ENCODE measurements around the gene C3.
"Not testable (repeated sequence)": the region's sequence is repeated elsewhere in the genome, so short reads cannot be mapped to it uniquely, and the experiment has no call there.

C3 gene

GRCh38 chr19:6712231-6712630 lies 8.2 kb downstream of the C3 start:
- DNase-seq (ENCODE audit: low read depth in 2 of 2) = no peak
- H3K4me3 ChIP-seq (replicated peaks in 1 of 2; ENCODE audit: low read depth in 2 of 2, low read length in 2 of 2) = no peak overlapping the region
- TF ChIP-seq CTCF (IDR thresholded peaks at IDR 0.05; ENCODE audit: low read depth, low read length) = no peak

- DNase-seq (ENCODE audit: low read depth in 2 of 2) = no peak
- TF ChIP-seq CTCF (IDR thresholded peaks at IDR 0.05; ENCODE audit: low read depth, low read length) = no peak
- H3K4me3 ChIP-seq (replicated peaks in 1 of 2; ENCODE audit: low read depth in 2 of 2, low read length in 2 of 2) = no peak overlapping the region
Observed at GRCh38 chr19:6711605-6712004, 8.8 kb downstream of the C3 start.

- no peak for TF ChIP-seq CTCF (IDR thresholded peaks at IDR 0.05; ENCODE audit: low read depth, low read length)
- DNase-seq (ENCODE audit: low read depth in 2 of 2) = no peak
Observed at GRCh38 chr19:6711078-6711361, 9.4 kb downstream of the C3 start.

GRCh38 chr19:6710273-6711077 lies 10.0 kb downstream of the C3 start:
- no peak overlapping the region for H3K4me3 ChIP-seq (replicated peaks in 1 of 2; ENCODE audit: low read depth in 2 of 2, low read length in 2 of 2)
- DNase-seq (ENCODE audit: low read depth in 2 of 2) = no peak
- no peak for TF ChIP-seq CTCF (IDR thresholded peaks at IDR 0.05; ENCODE audit: low read depth, low read length)

More at GRCh38 chr19:6711078-6711361, 9.4 kb downstream of the C3 start:
- H3K4me3 ChIP-seq (replicated peaks in 1 of 2; ENCODE audit: low read depth in 2 of 2, low read length in 2 of 2) = no peak overlapping the region

- TF ChIP-seq CTCF (IDR thresholded peaks at IDR 0.05; ENCODE audit: low read depth, low read length) = no peak
- no peak for DNase-seq (ENCODE audit: low read depth in 2 of 2)
- no peak overlapping the region for H3K4me3 ChIP-seq (replicated peaks in 1 of 2; ENCODE audit: low read depth in 2 of 2, low read length in 2 of 2)
Observed at GRCh38 chr19:6709549-6709948, 10.9 kb downstream of the C3 start.

- not testable (repeated sequence) for DNase-seq (ENCODE audit: low read depth in 2 of 2); H3K4me3 ChIP-seq (replicated peaks in 1 of 2; ENCODE audit: low read depth in 2 of 2, low read length in 2 of 2)
Observed at GRCh38 chr19:6708913-6709312, 11.5 kb downstream of the C3 start.

GRCh38 chr19:6708346-6708745 lies 12.1 kb downstream of the C3 start:
- no peak for DNase-seq (ENCODE audit: low read depth in 2 of 2)
- TF ChIP-seq CTCF (IDR thresholded peaks at IDR 0.05; ENCODE audit: low read depth, low read length) = no peak
- no peak overlapping the region for H3K4me3 ChIP-seq (replicated peaks in 1 of 2; ENCODE audit: low read depth in 2 of 2, low read length in 2 of 2)
